HuH-7.5 (cell line): ENCODE results near the gene PCDHGA6.
"Not testable (repeated sequence)": the region's sequence is repeated elsewhere in the genome, so short reads cannot be mapped to it uniquely, and the experiment has no call there.

Experiments
- DNase-seq: peaks from one replicate; pipeline ENCODE4 v3.0.0; 2011; ENCODE audit warnings: low spot score

PCDHGA6 gene

DNA sequence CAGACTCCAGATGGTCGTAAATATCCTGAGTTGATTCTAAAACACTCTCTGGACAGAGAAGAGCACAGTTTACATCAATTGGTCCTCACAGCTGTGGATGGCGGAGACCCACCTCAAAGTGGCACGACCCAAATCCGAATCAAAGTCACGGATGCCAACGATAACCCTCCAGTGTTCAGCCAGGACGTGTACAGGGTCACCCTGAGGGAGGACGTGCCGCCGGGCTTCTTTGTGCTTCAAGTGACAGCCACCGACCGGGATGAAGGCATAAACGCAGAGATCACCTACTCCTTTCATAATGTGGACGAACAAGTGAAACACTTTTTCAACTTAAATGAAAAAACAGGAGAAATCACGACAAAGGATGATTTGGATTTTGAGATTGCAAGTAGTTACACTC is 13.0 kb upstream of the PCDHGA6 start:
- no peak for DNase-seq

DNA sequence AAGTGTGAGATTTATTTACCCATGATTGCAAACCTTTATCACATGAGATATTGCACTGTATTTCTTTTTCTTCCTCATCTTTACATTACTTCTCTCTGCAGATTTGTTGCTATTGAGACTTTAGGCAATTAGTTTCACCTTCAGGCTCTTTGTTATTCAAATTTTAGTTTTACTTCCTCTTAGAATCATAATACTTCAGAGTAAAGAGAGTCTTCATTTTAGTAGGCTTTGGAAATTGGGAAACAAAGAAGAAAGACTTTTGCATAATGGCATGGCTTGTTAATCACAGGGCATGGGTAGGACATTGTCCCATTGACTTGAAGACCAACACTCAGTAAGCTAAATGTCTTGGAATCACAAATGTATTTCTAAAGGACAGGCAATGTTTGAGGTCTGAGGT is 11.0 kb upstream of the PCDHGA6 start:
- DNase-seq = no peak

DNA sequence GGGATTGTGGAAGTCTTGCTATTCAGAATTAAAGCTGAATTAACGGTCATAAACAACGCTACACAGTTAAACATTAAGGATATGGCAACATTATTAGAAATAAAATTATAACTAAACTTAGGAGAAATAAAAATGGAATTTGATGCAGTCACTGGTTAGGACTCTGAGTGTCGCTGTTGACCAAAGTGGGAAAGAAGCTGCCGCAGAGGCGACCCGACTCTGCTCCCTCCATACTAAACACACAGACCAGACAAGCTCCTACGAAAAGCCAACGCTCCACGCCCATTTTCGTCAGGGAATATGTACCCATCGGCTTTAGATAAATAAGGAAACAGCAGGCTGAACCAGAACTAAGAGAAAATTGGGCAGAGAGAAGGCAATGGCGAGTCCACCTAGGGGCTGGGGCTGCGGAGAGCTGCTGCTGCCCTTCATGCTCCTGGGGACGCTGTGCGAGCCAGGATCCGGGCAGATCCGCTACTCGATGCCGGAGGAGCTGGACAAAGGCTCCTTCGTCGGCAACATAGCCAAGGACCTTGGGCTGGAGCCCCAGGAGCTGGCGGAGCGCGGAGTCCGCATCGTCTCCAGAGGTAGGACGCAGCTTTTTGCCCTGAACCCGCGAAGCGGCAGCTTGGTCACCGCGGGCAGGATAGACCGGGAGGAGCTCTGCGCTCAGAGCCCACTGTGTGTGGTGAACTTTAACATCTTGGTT is 9.6 kb upstream of the PCDHGA6 start, which contains the start of gene PCDHGA5:
PCDHGA5 (plus strand) TSS at position 211 of the 709 bp plus-strand sequence; CDS start at position 380, 169 bp downstream.
- no peak for DNase-seq

DNA sequence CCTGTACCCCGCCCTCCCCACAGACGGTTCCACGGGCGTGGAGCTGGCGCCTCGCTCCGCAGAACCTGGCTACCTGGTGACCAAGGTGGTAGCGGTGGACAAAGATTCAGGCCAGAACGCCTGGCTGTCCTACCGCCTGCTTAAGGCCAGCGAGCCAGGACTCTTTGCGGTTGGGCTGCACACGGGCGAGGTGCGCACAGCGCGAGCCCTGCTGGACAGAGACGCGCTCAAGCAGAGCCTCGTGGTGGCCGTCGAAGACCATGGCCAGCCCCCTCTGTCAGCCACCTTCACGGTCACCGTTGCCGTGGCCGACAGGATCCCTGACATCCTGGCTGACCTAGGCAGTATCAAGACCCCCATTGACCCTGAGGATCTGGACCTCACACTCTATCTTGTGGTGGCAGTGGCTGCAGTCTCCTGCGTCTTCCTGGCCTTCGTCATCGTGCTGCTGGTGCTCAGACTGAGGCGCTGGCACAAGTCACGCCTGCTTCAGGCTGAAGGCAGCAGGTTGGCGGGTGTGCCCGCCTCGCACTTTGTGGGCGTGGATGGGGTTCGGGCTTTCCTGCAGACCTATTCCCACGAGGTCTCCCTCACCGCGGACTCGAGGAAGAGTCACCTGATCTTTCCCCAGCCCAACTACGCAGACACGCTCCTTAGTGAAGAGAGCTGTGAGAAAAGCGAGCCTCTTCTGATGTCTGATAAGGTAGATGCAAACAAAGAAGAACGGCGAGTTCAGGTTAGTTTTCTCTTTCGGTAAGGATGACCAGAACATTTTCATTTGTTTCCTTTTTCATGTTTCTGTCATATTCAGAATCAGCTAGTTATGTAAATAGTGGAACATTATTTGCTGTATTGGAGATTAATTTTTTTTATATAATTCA is 7.4 kb upstream of the PCDHGA6 start:
- no peak for DNase-seq

DNA sequence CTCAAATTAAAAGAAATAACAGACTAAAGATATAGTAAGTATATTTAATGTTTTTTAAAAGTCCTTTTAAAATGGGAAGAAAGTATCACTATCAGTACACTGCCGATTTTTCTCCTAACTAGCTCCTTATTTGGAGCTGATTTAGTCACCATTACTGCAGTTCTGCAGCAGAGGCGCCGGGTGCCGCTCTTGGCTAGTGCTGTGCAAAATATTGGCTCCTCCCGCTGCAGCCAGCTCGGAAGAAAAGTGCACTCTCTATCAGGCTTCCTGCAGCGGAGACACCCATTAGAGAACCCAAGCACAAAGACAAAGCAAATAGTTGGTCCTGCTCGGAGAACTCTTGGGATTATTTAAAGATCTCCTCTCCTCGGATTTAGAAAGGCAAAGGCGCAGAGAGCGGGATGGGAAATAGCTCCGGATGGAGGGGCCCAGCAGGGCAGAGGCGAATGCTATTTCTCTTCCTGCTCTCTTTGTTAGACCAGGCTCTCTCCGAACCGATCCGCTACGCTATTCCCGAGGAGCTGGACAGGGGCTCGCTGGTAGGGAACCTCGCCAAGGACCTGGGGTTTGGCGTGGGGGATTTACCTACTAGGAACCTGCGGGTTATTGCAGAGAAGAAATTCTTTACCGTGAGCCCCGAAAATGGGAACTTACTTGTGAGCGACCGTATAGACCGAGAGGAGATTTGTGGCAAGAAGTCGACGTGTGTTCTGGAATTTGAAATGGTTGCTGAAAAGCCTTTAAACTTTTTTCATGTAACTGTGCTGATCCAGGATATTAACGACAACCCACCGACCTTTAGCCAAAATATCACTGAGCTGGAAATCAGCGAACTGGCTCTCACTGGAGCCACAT is 3.5 kb upstream of the PCDHGA6 start, which contains the start of gene PCDHGB3:
PCDHGB3 (plus strand) TSS at position 249 of the 855 bp plus-strand sequence; CDS start at position 402, 153 bp downstream.
- DNase-seq = no peak

DNA sequence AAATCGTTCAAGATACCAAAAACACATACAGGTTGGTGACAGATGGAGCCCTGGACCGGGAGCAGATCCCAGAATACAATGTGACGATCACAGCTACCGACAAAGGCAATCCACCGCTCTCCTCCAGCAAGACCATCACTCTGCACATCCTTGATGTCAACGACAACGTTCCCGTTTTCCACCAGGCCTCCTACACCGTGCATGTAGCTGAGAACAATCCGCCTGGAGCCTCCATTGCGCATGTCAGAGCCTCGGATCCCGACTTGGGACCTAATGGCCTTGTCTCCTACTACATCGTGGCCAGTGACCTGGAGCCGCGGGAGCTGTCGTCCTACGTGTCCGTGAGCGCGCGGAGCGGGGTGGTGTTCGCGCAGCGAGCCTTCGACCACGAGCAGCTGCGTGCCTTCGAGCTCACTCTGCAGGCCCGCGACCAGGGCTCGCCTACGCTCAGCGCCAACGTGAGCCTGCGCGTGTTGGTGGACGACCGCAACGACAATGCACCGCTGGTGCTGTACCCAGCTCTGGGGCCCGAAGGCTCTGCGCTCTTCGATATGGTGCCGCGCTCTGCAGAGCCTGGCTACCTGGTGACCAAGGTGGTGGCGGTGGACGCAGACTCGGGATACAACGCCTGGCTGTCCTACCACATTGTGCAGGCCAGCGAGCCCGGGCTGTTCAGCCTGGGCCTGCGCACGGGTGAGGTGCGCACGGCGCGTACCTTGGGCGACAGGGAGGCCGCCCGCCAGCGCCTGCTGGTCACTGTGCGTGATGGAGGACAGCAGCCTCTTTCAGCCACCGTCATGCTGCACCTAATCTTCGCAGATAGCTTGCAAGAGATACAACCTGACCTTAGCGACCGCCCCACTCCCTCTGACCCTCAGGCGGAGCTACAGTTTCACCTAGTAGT is 1.9 kb upstream of the PCDHGA6 start:
- DNase-seq = no peak

DNA sequence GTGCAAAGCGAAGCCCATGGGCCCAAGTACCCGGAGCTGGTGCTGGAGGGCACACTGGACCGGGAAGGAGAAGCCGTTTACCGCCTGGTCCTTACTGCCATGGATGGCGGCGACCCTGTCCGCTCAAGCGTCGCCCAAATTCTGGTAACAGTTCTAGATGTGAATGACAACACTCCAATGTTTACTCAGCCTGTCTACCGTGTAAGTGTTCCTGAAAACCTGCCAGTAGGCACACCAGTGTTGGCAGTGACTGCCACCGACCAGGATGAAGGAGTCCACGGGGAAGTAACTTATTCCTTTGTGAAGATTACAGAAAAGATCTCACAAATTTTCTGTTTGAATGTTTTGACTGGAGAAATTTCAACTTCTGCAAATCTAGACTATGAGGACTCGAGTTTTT is 936 bp downstream of the PCDHGA6 start:
- DNase-seq = no peak

DNA sequence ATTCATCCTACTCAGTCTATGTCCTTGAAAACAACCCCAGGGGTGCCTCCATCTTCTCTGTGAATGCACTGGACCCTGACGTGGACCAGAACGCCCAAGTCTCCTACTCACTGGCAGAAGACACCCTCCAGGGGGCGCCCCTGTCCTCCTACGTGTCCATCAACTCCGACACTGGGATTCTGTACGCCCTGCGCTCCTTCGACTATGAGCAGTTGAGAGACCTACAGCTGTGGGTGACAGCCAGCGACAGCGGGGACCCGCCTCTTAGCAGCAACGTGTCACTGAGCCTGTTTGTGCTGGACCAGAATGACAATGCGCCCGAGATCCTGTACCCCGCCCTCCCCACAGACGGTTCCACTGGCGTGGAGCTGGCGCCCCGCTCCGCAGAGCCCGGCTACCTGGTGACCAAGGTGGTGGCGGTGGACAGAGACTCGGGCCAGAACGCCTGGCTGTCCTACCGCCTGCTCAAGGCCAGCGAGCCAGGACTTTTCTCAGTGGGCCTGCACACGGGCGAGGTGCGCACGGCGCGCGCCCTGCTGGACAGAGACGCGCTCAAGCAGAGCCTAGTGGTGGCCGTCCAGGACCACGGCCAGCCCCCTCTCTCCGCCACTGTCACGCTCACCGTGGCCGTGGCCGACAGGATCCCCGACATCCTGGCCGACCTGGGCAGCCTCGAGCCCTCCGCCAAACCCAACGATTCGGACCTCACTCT is 1.9 kb downstream of the PCDHGA6 start:
- DNase-seq = not testable (repeated sequence)

DNA sequence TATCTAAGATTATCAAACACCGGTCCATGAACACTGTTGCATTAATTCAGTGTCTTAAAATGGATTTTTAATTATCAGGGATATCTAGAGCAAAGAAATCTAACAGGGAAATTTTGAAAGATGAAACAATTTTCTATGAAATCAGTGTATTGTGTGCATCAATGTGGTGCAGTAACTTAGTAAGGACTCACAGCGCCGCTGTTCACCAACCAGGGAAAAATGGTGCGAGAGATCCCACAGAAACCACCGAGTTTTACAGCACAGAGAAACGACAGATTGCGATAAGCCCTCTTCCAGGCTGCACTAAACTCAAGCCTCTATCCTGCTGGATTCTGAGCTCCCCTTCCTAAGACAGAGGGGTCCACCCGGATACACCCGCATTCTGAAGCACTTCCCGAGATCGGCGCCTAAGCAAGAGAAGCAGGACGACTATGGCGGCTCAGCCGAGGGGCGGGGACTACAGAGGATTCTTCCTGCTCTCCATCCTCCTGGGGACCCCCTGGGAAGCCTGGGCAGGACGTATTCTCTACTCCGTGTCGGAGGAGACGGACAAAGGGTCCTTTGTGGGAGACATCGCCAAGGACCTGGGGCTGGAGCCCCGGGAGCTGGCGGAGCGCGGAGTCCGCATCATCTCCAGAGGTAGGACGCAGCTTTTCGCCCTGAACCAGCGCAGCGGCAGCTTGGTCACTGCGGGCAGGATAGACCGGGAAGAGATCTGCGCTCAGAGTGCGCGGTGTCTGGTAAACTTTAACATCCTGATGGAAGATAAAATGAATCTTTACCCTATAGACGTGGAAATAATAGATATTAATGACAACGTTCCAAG is 9.0 kb downstream of the PCDHGA6 start, which contains the start of gene PCDHGA7:
PCDHGA7 (plus strand) TSS at position 274 of the 826 bp plus-strand sequence; CDS start at position 432, 158 bp downstream.
- DNase-seq = peak; percentile 70

DNA sequence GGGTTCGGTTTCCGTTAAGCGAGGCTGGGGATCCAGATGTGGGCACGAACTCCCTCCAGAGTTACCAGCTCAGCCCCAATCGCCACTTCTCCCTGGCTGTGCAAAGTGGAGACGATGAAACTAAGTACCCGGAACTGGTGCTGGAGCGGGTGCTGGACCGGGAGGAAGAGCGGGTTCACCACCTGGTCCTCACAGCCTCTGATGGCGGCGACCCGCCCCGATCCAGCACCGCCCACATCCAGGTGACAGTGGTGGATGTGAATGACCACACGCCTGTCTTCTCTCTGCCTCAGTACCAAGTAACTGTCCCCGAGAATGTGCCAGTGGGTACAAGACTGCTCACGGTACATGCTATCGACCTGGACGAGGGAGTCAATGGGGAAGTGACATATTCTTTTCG is 9.7 kb downstream of the PCDHGA6 start:
- DNase-seq = peak; percentile 23

DNA sequence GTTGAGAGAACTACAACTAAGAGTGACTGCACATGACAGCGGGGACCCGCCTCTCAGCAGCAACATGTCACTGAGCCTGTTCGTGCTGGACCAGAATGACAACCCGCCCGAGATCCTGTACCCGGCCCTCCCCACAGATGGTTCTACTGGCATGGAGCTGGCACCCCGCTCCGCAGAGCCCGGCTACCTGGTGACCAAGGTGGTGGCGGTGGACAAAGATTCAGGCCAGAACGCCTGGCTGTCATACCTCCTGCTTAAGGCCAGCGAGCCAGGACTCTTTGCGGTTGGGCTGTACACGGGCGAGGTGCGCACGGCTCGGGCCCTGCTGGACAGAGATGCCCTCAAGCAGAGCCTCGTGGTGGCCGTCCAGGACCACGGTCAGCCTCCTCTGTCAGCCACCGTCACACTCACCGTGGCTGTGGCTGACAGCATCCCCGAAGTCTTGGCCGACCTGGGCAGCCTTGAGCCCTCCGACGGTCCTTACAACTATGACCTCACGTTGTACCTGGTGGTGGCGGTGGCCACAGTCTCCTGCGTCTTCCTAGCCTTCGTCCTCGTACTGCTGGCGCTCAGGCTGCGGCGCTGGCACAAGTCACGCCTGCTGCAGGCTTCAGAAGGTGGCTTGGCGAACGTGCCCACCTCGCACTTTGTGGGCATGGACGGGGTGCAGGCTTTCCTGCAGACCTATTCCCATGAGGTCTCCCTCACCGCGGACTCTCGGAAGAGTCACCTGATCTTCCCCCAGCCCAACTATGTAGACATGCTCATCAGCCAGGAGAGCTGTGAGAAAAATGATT is 11.0 kb downstream of the PCDHGA6 start:
- DNase-seq = no peak

DNA sequence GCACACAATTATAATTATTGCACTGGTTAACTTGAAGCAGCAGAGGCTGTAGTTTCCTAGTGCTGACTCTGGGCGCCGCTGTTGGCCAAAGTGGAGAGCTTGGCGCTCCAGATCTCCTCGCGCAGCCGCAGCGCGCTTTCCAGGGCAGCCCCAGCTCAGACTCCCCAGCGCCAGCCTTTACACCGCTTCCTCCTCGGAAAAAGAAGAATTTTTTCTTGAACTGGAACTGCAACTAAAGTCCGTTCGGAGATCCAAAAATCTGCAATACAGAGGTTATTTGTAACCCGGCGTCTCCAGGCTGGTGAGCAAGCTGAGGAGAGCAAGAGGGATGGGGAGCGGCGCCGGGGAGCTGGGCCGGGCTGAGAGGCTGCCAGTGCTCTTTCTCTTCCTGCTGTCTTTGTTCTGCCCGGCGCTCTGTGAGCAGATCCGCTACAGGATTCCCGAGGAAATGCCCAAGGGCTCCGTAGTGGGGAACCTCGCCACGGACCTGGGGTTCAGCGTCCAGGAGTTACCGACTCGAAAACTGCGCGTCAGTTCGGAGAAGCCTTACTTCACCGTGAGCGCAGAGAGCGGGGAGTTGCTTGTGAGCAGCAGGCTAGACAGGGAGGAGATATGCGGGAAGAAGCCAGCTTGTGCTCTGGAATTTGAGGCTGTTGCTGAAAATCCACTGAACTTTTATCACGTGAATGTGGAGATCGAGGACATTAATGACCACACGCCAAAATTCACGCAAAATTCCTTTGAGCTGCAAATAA is 14.0 kb downstream of the PCDHGA6 start, which contains the start of gene PCDHGB4:
PCDHGB4 (plus strand) TSS at position 142 of the 755 bp plus-strand sequence; CDS start at position 329, 187 bp downstream.
- not testable (repeated sequence) for DNase-seq

DNA sequence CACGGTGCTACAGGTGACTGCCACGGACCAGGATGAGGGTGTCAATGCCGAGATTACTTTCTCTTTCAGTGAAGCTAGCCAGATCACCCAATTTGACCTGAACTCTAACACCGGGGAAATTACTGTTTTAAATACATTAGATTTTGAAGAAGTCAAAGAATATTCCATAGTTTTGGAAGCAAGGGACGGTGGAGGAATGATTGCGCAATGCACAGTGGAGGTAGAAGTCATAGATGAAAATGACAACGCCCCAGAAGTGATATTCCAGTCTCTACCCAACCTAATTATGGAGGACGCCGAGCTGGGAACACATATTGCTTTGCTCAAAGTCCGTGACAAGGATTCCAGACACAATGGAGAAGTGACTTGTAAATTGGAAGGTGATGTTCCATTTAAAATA is 15.0 kb downstream of the PCDHGA6 start:
- no peak for DNase-seq

DNA sequence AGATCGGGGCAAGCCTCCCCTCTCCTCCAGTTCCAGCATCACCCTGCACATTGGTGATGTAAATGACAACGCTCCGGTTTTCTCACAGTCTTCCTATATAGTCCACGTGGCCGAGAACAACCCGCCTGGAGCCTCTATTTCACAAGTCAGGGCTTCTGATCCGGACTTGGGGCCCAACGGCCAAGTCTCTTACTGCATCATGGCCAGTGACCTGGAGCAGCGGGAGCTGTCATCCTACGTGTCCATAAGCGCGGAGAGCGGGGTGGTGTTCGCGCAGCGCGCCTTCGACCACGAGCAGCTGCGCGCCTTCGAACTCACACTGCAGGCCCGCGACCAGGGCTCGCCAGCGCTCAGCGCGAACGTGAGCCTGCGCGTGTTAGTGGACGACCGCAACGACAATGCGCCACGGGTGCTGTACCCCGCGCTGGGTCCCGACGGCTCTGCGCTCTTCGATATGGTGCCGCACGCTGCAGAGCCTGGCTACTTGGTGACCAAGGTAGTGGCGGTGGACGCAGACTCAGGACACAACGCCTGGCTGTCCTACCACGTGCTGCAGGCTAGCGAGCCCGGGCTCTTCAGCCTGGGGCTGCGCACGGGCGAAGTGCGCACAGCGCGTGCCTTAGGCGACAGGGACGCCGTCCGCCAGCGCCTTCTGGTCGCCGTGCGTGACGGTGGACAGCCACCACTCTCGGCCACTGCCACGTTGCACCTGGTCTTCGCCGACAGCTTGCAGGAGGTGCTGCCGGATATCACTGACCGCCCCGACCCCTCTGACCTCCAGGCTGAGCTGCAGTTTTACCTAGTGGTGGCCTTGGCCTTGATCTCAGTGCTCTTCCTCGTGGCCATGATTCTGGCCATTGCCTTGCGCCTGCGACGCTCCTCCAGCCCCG is 15.7 kb downstream of the PCDHGA6 start:
- no peak for DNase-seq

DNA sequence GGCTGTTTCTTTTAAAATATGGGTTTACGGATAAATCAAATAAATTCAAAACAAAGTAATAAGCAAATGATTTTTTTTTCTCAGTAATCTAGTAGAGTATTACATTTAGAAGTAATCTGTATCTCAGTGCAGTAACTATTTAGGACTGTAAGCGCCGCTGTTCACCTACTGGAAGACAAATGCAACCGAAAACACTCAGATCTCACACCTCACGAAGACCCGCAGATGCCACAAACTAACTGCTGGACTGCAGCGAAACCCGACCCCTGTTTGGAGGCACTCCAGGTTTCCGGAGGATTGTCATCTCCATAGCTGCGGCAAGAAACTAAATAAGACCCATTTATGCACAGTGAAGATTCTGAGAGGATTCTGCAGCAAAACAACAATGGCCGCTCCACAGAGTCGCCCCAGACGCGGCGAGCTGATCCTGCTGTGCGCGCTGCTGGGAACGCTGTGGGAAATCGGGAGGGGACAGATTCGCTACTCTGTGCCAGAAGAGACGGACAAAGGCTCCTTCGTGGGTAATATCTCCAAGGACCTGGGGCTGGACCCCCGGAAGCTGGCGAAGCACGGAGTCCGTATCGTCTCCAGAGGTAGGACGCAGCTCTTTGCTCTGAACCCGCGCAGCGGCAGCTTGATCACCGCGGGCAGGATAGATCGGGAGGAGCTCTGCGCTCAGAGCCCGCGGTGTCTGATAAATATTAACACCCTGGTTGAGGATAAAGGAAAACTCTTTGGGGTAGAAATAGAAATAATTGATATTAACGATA is 18.9 kb downstream of the PCDHGA6 start, which contains the start of gene PCDHGA8:
PCDHGA8 (plus strand) TSS at position 205 of the 770 bp plus-strand sequence; CDS start at position 386, 181 bp downstream.
- DNase-seq = no peak

DNA sequence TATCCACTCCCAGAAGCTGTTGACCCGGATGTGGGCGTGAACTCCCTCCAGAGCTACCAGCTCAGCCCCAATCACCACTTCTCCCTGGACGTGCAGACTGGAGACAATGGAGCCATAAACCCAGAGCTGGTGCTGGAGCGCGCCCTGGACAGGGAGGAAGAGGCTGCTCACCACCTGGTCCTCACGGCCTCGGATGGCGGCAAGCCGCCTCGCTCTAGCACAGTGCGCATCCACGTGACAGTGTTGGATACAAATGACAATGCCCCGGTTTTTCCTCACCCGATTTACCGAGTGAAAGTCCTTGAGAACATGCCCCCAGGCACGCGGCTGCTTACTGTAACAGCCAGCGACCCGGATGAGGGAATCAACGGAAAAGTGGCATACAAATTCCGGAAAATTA is 19.6 kb downstream of the PCDHGA6 start:
- no peak for DNase-seq
